Nephron progenitor cell (in vitro differentiated cells): Measurements from ENCODE around the gene GGT7.
"Not testable (repeated sequence)": the region's sequence is repeated elsewhere in the genome, so short reads cannot be mapped to it uniquely, and the experiment has no call there.

Experiments used
- DNase-seq: peaks from one replicate; pipeline ENCODE4 v3.0.0; 2021
- H3K27ac Mint-ChIP-seq: 2 replicates; pipeline ENCODE4 v1.8.0; 2021; ENCODE audit warnings: mild to moderate bottlenecking, moderate library complexity, mixed read lengths
- H3K27me3 Mint-ChIP-seq: 2 replicates; pipeline ENCODE4 v1.8.0; 2021; ENCODE audit warnings: mild to moderate bottlenecking, low read depth, mixed read lengths; ENCODE audit not compliant: poor library complexity
- H3K36me3 Mint-ChIP-seq: 2 replicates; pipeline ENCODE4 v1.8.0; 2021; ENCODE audit warnings: low read depth, mixed read lengths
- H3K4me1 Mint-ChIP-seq: 2 replicates; pipeline ENCODE4 v1.8.0; 2021; ENCODE audit warnings: mixed read lengths
- H3K4me3 Mint-ChIP-seq: 2 replicates; pipeline ENCODE4 v1.8.0; 2021; ENCODE audit warnings: mild to moderate bottlenecking, moderate library complexity, mixed read lengths
- H3K9me3 Mint-ChIP-seq: 2 replicates; pipeline ENCODE4 v1.8.0; 2021; ENCODE audit warnings: mild to moderate bottlenecking, moderate library complexity, mixed read lengths
- TF ChIP-seq, protein P1 (sequence below): fragments of 200-600 bp; sonication (generic); IDR thresholded peaks from 2 replicates; pipeline ENCODE4 v1.5.0; 2021; ENCODE audit warnings: antibody characterized with exemption

GGT7 gene

DNA sequence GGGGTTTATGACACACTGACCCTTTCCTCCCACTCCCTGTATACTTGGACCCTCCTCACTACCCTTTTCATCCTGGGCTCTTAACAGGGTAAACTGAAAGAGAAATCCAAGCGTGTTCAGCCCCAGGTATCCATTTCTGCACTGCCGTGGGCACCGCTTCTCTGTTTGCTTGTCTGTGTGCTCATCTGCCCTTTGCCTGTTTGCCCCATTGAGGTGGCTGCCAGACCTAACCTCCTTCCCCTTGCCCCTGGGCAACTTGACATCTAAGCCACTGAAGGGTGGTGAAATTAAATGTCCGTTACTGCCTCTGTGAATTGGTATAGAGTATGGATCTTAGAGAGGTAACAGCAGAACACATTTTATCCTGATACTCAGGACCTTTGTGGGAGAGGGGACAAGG, 42.5 kb upstream of the GGT7 start:
- H3K9me3 Mint-ChIP-seq: no peaks in the 10 kb centered on the region
- DNase-seq: no peak
- TF ChIP-seq, protein P1, sequence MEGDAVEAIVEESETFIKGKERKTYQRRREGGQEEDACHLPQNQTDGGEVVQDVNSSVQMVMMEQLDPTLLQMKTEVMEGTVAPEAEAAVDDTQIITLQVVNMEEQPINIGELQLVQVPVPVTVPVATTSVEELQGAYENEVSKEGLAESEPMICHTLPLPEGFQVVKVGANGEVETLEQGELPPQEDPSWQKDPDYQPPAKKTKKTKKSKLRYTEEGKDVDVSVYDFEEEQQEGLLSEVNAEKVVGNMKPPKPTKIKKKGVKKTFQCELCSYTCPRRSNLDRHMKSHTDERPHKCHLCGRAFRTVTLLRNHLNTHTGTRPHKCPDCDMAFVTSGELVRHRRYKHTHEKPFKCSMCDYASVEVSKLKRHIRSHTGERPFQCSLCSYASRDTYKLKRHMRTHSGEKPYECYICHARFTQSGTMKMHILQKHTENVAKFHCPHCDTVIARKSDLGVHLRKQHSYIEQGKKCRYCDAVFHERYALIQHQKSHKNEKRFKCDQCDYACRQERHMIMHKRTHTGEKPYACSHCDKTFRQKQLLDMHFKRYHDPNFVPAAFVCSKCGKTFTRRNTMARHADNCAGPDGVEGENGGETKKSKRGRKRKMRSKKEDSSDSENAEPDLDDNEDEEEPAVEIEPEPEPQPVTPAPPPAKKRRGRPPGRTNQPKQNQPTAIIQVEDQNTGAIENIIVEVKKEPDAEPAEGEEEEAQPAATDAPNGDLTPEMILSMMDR: no peak
- no peak overlapping the region for H3K4me3 Mint-ChIP-seq
- no peak overlapping the region for H3K27ac Mint-ChIP-seq
- peaks cover 10% of the 10 kb centered on the region for H3K36me3 Mint-ChIP-seq
- no peaks in the 10 kb centered on the region for H3K4me1 Mint-ChIP-seq
- H3K27me3 Mint-ChIP-seq: no peaks in the 10 kb centered on the region

DNA sequence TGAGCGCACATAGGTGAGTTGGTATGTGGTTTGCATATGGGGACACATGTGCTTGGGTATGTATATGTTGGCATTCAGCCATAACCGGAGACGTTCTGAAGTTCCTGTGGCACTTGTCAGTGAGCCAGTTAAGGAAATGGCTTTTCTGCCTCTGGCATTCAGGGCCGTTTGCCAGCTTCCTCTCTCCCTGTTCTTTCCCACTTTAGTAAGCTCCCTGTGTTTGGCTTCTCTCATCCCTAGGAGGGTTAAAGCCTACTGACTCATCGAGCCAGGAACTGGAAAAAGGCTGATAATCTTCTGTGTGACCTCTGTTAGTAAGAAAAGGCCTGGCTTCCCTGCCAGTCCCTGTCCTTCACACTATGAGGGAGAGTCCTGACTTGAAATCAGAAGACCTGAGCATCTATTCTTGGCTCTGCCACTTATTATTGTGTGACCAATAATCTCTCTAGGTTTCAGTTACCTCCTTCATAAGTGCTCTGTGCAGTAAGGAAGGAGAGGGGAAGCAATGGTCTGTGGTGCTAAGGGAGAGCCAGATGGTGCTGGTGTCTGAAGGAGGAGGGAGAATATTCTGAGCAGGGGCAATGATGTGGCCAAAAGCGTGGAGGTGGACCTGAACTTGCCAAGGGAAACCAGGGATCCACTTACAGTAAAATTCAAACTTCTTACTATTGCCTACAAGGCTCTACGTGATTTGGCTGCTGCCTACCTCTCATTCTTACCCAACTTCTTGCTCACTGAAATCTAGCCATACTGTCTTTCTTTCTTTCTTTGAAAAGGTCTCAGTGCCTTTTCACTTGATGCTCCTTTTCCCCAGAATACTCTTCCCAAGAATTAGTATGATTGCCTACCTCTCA, 35.2 kb upstream of the GGT7 start:
- TF ChIP-seq, protein P1: no peak
- no peaks in the 10 kb centered on the region for H3K9me3 Mint-ChIP-seq
- H3K4me3 Mint-ChIP-seq: no peak overlapping the region
- H3K27ac Mint-ChIP-seq: peak overlapping the region; percentile 81
- DNase-seq: no peak
- no peaks in the 10 kb centered on the region for H3K4me1 Mint-ChIP-seq
- H3K27me3 Mint-ChIP-seq: no peaks in the 10 kb centered on the region
- H3K36me3 Mint-ChIP-seq: peaks cover 13% of the 10 kb centered on the region

DNA sequence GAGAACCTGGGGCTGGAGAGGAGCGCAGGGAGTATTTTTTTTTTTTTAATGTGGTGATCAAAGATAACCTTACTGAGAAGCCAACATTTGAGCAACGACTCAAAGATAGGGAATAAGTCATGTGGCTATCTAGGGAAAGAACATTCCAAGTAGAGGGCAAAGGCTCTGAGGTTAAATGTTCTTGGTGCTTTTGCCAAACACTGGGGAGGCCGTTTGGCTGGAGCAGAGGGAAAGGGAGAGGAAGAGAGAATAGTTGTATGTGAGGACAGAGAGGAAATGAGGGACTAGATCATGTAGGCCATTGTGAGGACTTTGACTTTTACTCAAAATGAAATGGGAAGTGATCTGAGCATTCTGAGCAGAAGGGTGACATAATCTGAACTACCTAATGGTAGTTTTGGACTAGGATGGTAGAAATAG, 31.6 kb upstream of the GGT7 start:
- no peaks in the 10 kb centered on the region for H3K4me1 Mint-ChIP-seq

DNA sequence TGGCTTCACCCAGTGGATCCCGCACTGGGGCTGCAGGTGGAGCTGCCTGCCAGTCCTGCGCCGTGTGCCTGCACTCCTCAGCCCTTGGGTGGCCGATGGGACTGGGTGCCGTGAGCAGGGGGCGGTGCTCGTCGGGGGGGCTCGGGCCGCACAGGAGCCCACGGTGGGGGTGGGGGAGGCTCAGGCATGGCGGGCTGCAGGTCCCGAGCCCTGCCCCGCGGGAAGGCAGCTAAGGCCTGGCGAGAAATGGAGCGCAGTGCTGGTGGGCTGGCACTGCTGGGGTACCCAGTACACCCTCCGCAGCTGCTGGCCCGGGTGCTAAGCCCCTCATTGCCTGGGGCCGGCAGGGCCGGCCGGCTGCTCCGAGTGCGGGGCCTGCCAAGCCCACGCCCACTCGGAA, 26.1 kb upstream of the GGT7 start:
- H3K36me3 Mint-ChIP-seq: peaks cover 26% of the 10 kb centered on the region
- H3K27me3 Mint-ChIP-seq, H3K4me3 Mint-ChIP-seq, H3K27ac Mint-ChIP-seq, DNase-seq, H3K4me1 Mint-ChIP-seq: not testable (repeated sequence)
- H3K9me3 Mint-ChIP-seq: peaks cover 13% of the 10 kb centered on the region

More for the DNA sequence above, 31.6 kb upstream of the GGT7 start:
- H3K36me3 Mint-ChIP-seq: peaks cover 17% of the 10 kb centered on the region
- no peaks in the 10 kb centered on the region for H3K27me3 Mint-ChIP-seq
- no peak overlapping the region for H3K4me3 Mint-ChIP-seq
- no peak overlapping the region for H3K27ac Mint-ChIP-seq
- DNase-seq: no peak
- TF ChIP-seq, protein P1: no peak
- peaks cover 5% of the 10 kb centered on the region for H3K9me3 Mint-ChIP-seq

DNA sequence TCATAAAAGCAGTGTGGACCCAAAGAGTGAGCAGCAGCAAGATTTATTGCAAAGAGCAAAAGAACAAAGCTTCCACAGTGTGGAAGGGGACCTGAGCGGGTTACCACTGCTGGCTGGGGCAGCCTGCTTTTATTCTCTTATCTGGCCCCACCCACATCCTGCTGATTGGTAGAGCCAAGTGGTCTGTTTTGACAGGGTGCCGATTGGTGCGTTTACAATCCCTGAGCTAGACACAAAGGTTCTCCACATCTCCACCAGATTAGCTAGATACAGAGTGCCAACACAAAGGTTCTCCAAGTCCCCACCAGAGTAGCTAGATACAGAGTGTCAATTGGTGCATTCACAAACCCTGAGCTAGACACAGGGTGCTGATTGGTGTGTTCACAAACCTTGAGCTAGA, 25.5 kb upstream of the GGT7 start:
- Mint-ChIP-seq H3K36me3 (peaks cover 26% of the 10 kb centered on the region), H3K9me3 (peaks cover 13% of the 10 kb centered on the region)
- not testable (repeated sequence) for H3K4me3 Mint-ChIP-seq, H3K27ac Mint-ChIP-seq, H3K27me3 Mint-ChIP-seq, DNase-seq, H3K4me1 Mint-ChIP-seq

DNA sequence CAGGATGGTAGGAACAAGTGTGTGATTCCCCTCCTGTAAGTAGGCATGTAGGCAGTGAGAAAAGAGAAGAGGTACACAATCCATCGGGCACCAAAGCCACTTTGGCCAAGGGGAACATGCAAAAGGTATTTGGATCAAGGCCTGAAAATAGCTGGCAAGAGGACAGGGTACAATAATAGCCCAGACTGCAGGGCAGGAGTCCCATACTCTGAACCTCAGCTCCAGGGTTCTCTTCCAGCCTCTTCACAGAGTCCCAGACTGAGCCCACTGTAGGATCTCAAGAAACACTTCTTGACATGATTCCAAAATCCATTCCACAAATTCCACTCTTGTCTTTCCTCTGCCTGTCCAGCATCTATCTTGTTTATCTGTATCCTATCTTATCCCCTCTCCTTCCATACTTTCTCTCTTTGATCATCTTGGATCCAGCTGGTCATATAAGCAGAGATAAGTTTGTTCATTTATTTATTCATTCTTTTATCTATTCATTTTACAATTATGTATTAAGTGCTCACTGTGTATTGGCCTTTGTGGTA, 23.5 kb upstream of the GGT7 start:
- Mint-ChIP-seq H3K27ac (no peak overlapping the region), H3K4me1 (no peaks in the 10 kb centered on the region), H3K4me3 (no peak overlapping the region), H3K36me3 (peaks cover 24% of the 10 kb centered on the region), H3K27me3 (no peaks in the 10 kb centered on the region), H3K9me3 (peaks cover 13% of the 10 kb centered on the region)
- TF ChIP-seq, protein P1: no peak
- DNase-seq: no peak

DNA sequence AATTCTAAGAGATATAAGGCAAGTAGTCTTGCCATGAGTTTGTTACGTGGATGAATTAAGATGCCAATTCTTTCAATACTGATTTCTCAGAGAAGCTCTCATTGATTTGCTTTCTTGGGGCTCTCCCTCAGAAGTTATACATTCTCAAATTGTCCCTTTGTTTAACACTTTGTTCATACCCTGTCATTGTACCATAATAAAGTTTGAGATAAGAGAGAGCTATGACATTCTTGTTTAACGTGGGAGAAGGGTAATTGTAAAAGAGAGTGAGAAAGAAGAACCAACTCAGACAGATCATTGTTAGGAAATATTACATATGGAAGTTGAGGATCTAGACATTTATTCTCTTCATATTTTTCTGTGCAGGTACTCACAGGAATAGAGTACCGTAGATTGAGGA, 22.8 kb upstream of the GGT7 start:
- Mint-ChIP-seq H3K4me3 (no peak overlapping the region), H3K4me1 (no peaks in the 10 kb centered on the region), H3K9me3 (peaks cover 13% of the 10 kb centered on the region), H3K27me3 (no peaks in the 10 kb centered on the region), H3K27ac (no peak overlapping the region), H3K36me3 (peaks cover 17% of the 10 kb centered on the region)
- TF ChIP-seq, protein P1: no peak
- no peak for DNase-seq
